ENCODE data around the gene PLAAT3. TPM values are rescaled to one million over a fixed set of nuclear protein-coding genes. Genes with fewer than 3 reads are reported as not detected.
"Not testable (repeated sequence)": the region's sequence is repeated elsewhere in the genome, so short reads cannot be mapped to it uniquely, and the experiment has no call there.

The PLAAT3 gene
- total RNA-seq = 20.5 TPM
- 10 to 100 TPM; 31.7 to 45.5 (median 35.4) TPM for polyA plus RNA-seq (ENCODE audit: insufficient read depth in 1 of 8, insufficient read length in 8 of 8, low replicate concordance in 1 of 8)
- long read RNA-seq, donor 1, transcript PLA2G16-201 (4 exons, 2,594 nt) = major isoform, 10 of 20 reads
- long read RNA-seq, donor 1, transcript PLA2G16-203 (5 exons, 1,099 nt) = minor isoform, 9 of 20 reads
- long read RNA-seq, donor 1, partial matches to known transcripts = 0 of 20 reads
- long read RNA-seq, donor 1, other reads (novel, unspliced or antisense) = 0 of 20 reads
- long read RNA-seq, donor 2, partial matches to known transcripts = 0 of 2 reads
- long read RNA-seq, donor 2, other reads (novel, unspliced or antisense) = 0 of 2 reads
- long read RNA-seq, donor 3, transcript PLA2G16-201 (4 exons, 2,594 nt) = minor isoform, 11 of 27 reads
- long read RNA-seq, donor 3, transcript PLA2G16-203 (5 exons, 1,099 nt) = major isoform, 16 of 27 reads
- long read RNA-seq, donor 3, partial matches to known transcripts = 0 of 27 reads
- long read RNA-seq, donor 3, other reads (novel, unspliced or antisense) = 0 of 27 reads
- long read RNA-seq, donor 4, transcript PLA2G16-201 (4 exons, 2,594 nt) = minor isoform, 5 of 23 reads
- long read RNA-seq, donor 4, transcript PLA2G16-203 (5 exons, 1,099 nt) = major isoform, 18 of 23 reads
- long read RNA-seq, donor 4, partial matches to known transcripts = 0 of 23 reads
- long read RNA-seq, donor 4, other reads (novel, unspliced or antisense) = 0 of 23 reads
- long read RNA-seq, donor 5, transcript PLA2G16-203 (5 exons, 1,099 nt) = major isoform, 34 of 56 reads
- long read RNA-seq, donor 5, transcript PLA2G16-201 (4 exons, 2,594 nt) = minor isoform, 22 of 56 reads
- long read RNA-seq, donor 5, partial matches to known transcripts = 0 of 56 reads
- long read RNA-seq, donor 5, other reads (novel, unspliced or antisense) = 0 of 56 reads
- long read RNA-seq, donor 6, transcript PLA2G16-203 (5 exons, 1,099 nt) = major isoform, 31 of 40 reads
- long read RNA-seq, donor 6, transcript PLA2G16-201 (4 exons, 2,594 nt) = minor isoform, 9 of 40 reads
- long read RNA-seq, donor 6, partial matches to known transcripts = 0 of 40 reads
- long read RNA-seq, donor 6, other reads (novel, unspliced or antisense) = 0 of 40 reads
- long read RNA-seq, donor 7, transcript PLA2G16-203 (5 exons, 1,099 nt) = major isoform, 14 of 23 reads
- long read RNA-seq, donor 7, transcript PLA2G16-201 (4 exons, 2,594 nt) = minor isoform, 9 of 23 reads
- long read RNA-seq, donor 7, partial matches to known transcripts = 0 of 23 reads
- long read RNA-seq, donor 7, other reads (novel, unspliced or antisense) = 0 of 23 reads
- long read RNA-seq, donor 8, transcript PLA2G16-201 (4 exons, 2,594 nt) = minor isoform, 7 of 21 reads
- long read RNA-seq, donor 8, transcript PLA2G16-203 (5 exons, 1,099 nt) = major isoform, 14 of 21 reads
- long read RNA-seq, donor 8, partial matches to known transcripts = 0 of 21 reads
- long read RNA-seq, donor 8, other reads (novel, unspliced or antisense) = 0 of 21 reads
- long read RNA-seq, donor 9, transcript PLA2G16-203 (5 exons, 1,099 nt) = major isoform, 9 of 15 reads
- long read RNA-seq, donor 9, transcript PLA2G16-201 (4 exons, 2,594 nt) = minor isoform, 6 of 15 reads
- long read RNA-seq, donor 9, partial matches to known transcripts = 0 of 15 reads
- long read RNA-seq, donor 9, other reads (novel, unspliced or antisense) = 0 of 15 reads
- long read RNA-seq, donor 10, transcript PLA2G16-201 (4 exons, 2,594 nt) = minor isoform, 7 of 20 reads
- long read RNA-seq, donor 10, transcript PLA2G16-203 (5 exons, 1,099 nt) = major isoform, 13 of 20 reads
- long read RNA-seq, donor 10, partial matches to known transcripts = 0 of 20 reads
- long read RNA-seq, donor 10, other reads (novel, unspliced or antisense) = 0 of 20 reads
- long read RNA-seq, donor 11, transcript PLA2G16-201 (4 exons, 2,594 nt) = minor isoform, 10 of 29 reads
- long read RNA-seq, donor 11, transcript PLA2G16-203 (5 exons, 1,099 nt) = major isoform, 19 of 29 reads
- long read RNA-seq, donor 11, partial matches to known transcripts = 0 of 29 reads
- long read RNA-seq, donor 11, other reads (novel, unspliced or antisense) = 0 of 29 reads

- H3K9me3 ChIP-seq (replicated peaks; ENCODE audit: control insufficient read depth, low read depth, low read length) = no peaks in the 10 kb centered on the region
- peak within 1 kb of the TSS; percentile 73 for H3K4me3 ChIP-seq (ENCODE audit: low read length)
- DNase-seq = peak; percentile 46
- peaks cover 3% of the 10 kb centered on the region for H3K27me3 ChIP-seq (ENCODE audit: control insufficient read depth, insufficient read depth, low read length)
- no peaks in the 10 kb centered on the region for H3K36me3 ChIP-seq (ENCODE audit: control insufficient read depth, insufficient read depth, low read length)
- H3K4me1 ChIP-seq (ENCODE audit: control insufficient read depth, insufficient read depth, low read length) = peaks cover 18% of the 10 kb centered on the region
- H3K27ac ChIP-seq (ENCODE audit: low read length) = peak within 1 kb of the TSS; percentile 90
- WGBS (ENCODE audit: insufficient coverage) = under 1% methylated on average over 45 of the region's 53 CpGs
Measured at GRCh38 chr11:63614136-63614671, at the start of gene PLAAT3. PLAAT3 (minus strand) TSS chr11:63614433; CDS start chr11:63614014, 419 bp downstream.

GRCh38 chr11:63663809-63664208 is 49.6 kb upstream of the PLAAT3 start:
- no peaks in the 10 kb centered on the region for H3K27me3 ChIP-seq (ENCODE audit: control insufficient read depth, insufficient read depth, low read length)
- H3K27ac ChIP-seq (ENCODE audit: low read length) = no peak overlapping the region
- no peaks in the 10 kb centered on the region for H3K4me1 ChIP-seq (ENCODE audit: control insufficient read depth, insufficient read depth, low read length)
- H3K4me3 ChIP-seq (ENCODE audit: low read length) = no peak overlapping the region
- H3K9me3 ChIP-seq (replicated peaks; ENCODE audit: control insufficient read depth, low read depth, low read length) = no peaks in the 10 kb centered on the region
- no CpG with 5 or more reads among the region's 1 CpG for WGBS (ENCODE audit: insufficient coverage)
- H3K36me3 ChIP-seq (ENCODE audit: control insufficient read depth, insufficient read depth, low read length) = peaks cover 4% of the 10 kb centered on the region
- DNase-seq = no peak

- H3K27me3 ChIP-seq (ENCODE audit: control insufficient read depth, insufficient read depth, low read length) = no peaks in the 10 kb centered on the region
- 98% methylated on average over 5 of the region's 8 CpGs for WGBS (ENCODE audit: insufficient coverage)
- no peak overlapping the region for H3K4me3 ChIP-seq (ENCODE audit: low read length)
- peaks cover 6% of the 10 kb centered on the region for H3K36me3 ChIP-seq (ENCODE audit: control insufficient read depth, insufficient read depth, low read length)
- H3K9me3 ChIP-seq (replicated peaks; ENCODE audit: control insufficient read depth, low read depth, low read length) = no peaks in the 10 kb centered on the region
- no peaks in the 10 kb centered on the region for H3K4me1 ChIP-seq (ENCODE audit: control insufficient read depth, insufficient read depth, low read length)
- no peak for DNase-seq
- H3K27ac ChIP-seq (ENCODE audit: low read length) = no peak overlapping the region
Measured at GRCh38 chr11:63660972-63661371, 46.7 kb upstream of the PLAAT3 start.

GRCh38 chr11:63652671-63653070 is 38.4 kb upstream of the PLAAT3 start:
- no peaks in the 10 kb centered on the region for H3K9me3 ChIP-seq (replicated peaks; ENCODE audit: control insufficient read depth, low read depth, low read length)
- no peak overlapping the region for H3K4me3 ChIP-seq (ENCODE audit: low read length)
- H3K36me3 ChIP-seq (ENCODE audit: control insufficient read depth, insufficient read depth, low read length) = peaks cover 29% of the 10 kb centered on the region
- no peaks in the 10 kb centered on the region for H3K4me1 ChIP-seq (ENCODE audit: control insufficient read depth, insufficient read depth, low read length)
- no peak overlapping the region for H3K27ac ChIP-seq (ENCODE audit: low read length)
- no peak for DNase-seq
- H3K27me3 ChIP-seq (ENCODE audit: control insufficient read depth, insufficient read depth, low read length) = no peaks in the 10 kb centered on the region
- WGBS (ENCODE audit: insufficient coverage) = 100% methylated on average over 1 of the region's 3 CpGs

- H3K36me3 ChIP-seq (ENCODE audit: control insufficient read depth, insufficient read depth, low read length) = peaks cover 57% of the 10 kb centered on the region
- no CpG with 5 or more reads among the region's 3 CpGs for WGBS (ENCODE audit: insufficient coverage)
Measured at GRCh38 chr11:63643205-63643604, 29.0 kb upstream of the PLAAT3 start.

GRCh38 chr11:63641727-63642126 is 27.5 kb upstream of the PLAAT3 start:
- Histone ChIP-seq H3K4me1 (ENCODE audit: control insufficient read depth, insufficient read depth, low read length) (no peaks in the 10 kb centered on the region), H3K36me3 (ENCODE audit: control insufficient read depth, insufficient read depth, low read length) (peaks cover 44% of the 10 kb centered on the region), H3K4me3 (ENCODE audit: low read length) (no peak overlapping the region), H3K27me3 (ENCODE audit: control insufficient read depth, insufficient read depth, low read length) (no peaks in the 10 kb centered on the region), H3K27ac (ENCODE audit: low read length) (no peak overlapping the region), H3K9me3 (replicated peaks; ENCODE audit: control insufficient read depth, low read depth, low read length) (no peaks in the 10 kb centered on the region)
- no peak for DNase-seq

More at GRCh38 chr11:63643205-63643604, 29.0 kb upstream of the PLAAT3 start:
- Histone ChIP-seq H3K27me3 (ENCODE audit: control insufficient read depth, insufficient read depth, low read length) (no peaks in the 10 kb centered on the region), H3K9me3 (replicated peaks; ENCODE audit: control insufficient read depth, low read depth, low read length) (no peaks in the 10 kb centered on the region), H3K27ac (ENCODE audit: low read length) (no peak overlapping the region), H3K4me1 (ENCODE audit: control insufficient read depth, insufficient read depth, low read length) (no peaks in the 10 kb centered on the region), H3K4me3 (ENCODE audit: low read length) (no peak overlapping the region)
- DNase-seq = no peak

- Histone ChIP-seq H3K27me3 (ENCODE audit: control insufficient read depth, insufficient read depth, low read length) (no peaks in the 10 kb centered on the region), H3K9me3 (replicated peaks; ENCODE audit: control insufficient read depth, low read depth, low read length) (no peaks in the 10 kb centered on the region), H3K4me1 (ENCODE audit: control insufficient read depth, insufficient read depth, low read length) (no peaks in the 10 kb centered on the region), H3K4me3 (ENCODE audit: low read length) (no peak overlapping the region), H3K27ac (ENCODE audit: low read length) (no peak overlapping the region), H3K36me3 (ENCODE audit: control insufficient read depth, insufficient read depth, low read length) (peaks cover 28% of the 10 kb centered on the region)
- no CpG with 5 or more reads among the region's 3 CpGs for WGBS (ENCODE audit: insufficient coverage)
- peak; percentile 61 for DNase-seq
Measured at GRCh38 chr11:63639199-63639832, 25.1 kb upstream of the PLAAT3 start.

GRCh38 chr11:63638436-63638835 is 24.2 kb upstream of the PLAAT3 start:
- not testable (repeated sequence) for H3K9me3 ChIP-seq (replicated peaks; ENCODE audit: control insufficient read depth, low read depth, low read length); DNase-seq; H3K27me3 ChIP-seq (ENCODE audit: control insufficient read depth, insufficient read depth, low read length); H3K4me1 ChIP-seq (ENCODE audit: control insufficient read depth, insufficient read depth, low read length); H3K4me3 ChIP-seq (ENCODE audit: low read length); H3K27ac ChIP-seq (ENCODE audit: low read length)
- peaks cover 26% of the 10 kb centered on the region for H3K36me3 ChIP-seq (ENCODE audit: control insufficient read depth, insufficient read depth, low read length)
- WGBS (ENCODE audit: insufficient coverage) = 100% methylated on average over 6 of the region's 8 CpGs
